ENCODE results near the gene KIF5A.

The KIF5A gene

DNA sequence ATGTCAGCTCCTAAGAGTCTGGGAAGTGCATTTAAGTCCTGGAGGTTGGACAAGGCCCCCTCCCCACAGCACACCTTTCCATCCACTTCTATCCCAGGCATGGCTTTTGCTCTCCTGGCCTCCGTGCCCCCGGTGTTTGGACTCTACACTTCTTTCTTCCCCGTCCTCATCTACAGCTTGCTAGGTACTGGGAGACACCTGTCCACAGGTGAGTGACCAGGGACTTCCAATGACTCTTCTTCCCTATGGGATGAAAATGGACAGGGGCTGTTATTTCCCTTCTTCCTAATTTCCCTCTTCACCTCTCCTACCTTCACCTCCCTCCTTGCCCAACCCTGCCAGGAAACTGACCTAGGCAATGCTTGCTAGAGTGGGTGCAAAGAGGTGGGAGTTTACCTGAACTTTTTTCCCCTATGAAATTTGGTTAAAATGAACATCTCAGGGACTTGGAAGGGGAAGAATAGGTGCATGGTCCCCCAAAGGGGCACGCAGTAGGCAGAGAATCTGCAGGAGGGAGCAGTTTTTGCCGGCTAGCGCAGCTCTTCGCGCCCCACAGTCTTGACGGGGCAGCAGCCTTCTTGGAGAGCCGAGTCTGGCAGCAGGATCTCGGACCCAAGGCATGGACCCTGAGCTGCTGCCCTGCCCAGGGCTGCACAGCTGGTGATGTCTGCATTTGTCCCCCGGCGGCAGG is 70.5 kb downstream of the KIF5A start:
- no peak for DNase-seq (ENCODE audit: low read depth)

DNA sequence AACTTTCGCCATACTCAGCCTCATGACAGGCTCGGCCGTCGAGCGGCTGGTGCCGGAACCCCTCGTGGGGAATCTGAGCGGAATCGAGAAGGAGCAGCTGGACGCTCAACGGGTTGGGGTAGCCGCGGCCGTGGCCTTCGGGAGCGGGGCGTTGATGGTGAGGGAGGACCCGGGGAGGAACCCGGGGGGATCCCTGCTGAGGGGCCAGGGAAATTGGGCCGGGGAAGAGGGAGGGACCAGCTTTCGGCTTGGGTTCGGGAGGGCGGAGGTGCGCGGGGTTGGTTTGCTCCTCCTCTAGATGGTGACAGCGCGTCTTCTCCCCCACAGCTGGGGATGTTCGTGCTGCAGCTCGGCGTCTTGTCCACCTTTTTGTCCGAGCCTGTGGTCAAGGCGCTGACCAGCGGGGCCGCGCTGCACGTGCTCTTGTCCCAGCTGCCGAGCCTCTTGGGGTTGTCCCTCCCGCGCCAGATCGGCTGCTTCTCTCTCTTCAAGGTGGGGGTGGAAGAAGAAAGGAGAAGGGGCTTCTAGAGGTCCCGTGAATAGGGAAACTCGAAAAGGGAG is 71.2 kb downstream of the KIF5A start:
- DNase-seq (ENCODE audit: low read depth), result no peak

GRCh38 chr12:57621497-57622292 is 71.9 kb downstream of the KIF5A start:
- DNase-seq (ENCODE audit: low read depth), result no peak

- DNase-seq (ENCODE audit: low read depth), result no peak
These were observed 72.7 kb downstream of the KIF5A start for GRCh38 chr12:57622293-57623245.

- DNase-seq (ENCODE audit: low read depth), result no peak
These were observed 73.5 kb downstream of the KIF5A start for GRCh38 chr12:57623385-57623784.

DNA sequence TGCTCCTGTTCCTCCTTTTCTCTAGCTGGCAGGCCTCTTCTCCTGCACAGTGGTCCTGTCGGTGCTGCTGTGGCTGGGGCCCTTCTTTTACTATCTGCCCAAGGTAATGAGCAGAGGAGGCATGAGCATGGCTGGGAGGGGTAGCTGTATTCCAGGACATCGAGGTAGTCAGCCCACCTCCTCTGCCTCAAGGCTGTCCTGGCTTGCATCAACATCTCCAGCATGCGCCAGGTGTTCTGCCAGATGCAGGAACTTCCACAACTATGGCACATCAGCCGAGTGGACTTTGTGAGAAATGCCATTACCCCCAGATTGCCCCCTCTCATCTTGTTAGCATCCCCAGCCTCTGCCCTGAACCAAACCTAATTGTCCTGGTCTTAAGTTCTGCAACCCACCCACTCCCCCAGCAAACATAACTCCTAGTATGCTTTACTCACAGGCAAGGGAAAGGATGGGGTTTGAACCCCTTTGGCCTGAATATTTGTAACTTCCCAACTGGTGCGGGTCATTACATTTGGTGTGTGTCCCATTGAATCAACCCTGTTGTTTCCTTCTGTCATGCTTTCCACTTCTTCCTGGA is 74.1 kb downstream of the KIF5A start:
- no peak for DNase-seq (ENCODE audit: low read depth)

DNA sequence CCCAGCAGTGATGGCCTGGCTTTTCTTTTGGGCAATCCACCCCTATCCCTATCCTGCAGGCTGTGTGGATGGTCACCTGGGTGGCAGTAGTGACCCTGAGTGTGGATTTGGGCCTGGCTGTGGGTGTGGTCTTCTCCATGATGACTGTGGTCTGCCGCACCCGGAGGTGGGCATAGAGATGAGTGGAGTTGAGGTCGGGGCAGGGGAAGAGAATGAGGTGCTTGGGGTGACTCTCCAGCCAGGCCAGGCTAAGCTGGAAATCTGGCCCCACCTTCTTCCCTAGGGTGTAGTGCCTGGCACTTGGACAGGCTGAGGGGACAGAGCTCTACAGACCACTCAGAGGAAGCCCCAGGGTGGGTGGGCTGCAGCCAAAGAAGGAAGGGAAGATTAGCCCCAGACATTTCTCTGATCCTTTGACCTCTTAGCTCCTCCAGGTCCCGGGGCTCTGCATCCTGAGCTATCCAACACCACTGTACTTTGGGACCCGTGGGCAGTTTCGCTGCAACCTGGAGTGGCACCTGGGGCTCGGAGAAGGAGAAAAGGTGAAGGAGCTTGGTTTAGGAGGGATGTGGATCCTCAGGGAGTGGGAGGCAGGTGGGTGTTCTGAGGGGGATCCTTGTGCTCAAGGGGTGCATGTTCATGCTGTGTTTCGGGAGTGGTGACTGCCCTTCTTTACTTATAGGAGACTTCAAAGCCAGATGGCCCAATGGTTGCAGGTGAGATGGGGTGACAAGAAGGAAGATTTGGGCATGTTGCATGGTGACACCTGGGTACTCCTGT is 74.8 kb downstream of the KIF5A start:
- DNase-seq (ENCODE audit: low read depth), result no peak

DNA sequence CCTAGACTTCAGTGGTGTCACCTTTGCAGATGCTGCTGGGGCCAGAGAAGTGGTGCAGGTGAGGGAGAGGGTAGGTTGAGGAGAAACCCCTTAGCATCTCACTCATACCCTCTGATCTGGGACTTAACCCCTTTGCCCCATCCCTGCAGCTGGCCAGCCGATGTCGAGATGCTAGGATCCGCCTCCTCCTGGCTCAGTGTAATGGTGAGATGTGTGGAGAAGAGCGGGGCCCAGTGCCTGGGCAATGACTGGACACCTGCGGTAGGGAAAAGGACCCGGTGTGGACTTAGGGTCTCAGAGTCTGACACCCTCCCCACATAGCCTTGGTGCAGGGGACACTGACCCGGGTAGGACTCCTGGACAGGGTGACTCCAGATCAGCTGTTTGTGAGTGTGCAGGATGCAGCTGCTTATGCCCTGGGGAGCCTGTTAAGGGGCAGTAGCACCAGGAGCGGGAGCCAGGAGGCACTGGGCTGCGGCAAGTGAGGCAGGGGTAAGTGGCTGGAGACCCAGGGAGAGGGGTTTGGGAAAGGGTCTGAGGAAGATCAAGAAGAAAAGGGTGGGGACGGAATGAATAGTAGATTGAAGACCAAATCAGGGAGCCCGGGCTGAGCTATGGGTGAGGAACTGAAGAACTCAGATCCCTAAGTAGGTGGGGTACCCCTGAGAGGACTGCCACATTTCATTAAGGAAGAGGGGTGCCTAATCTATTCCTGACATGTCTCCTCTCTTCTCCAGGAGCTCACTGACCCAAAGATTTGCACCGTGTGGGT is 75.6 kb downstream of the KIF5A start:
- no peak for DNase-seq (ENCODE audit: low read depth)

DNA sequence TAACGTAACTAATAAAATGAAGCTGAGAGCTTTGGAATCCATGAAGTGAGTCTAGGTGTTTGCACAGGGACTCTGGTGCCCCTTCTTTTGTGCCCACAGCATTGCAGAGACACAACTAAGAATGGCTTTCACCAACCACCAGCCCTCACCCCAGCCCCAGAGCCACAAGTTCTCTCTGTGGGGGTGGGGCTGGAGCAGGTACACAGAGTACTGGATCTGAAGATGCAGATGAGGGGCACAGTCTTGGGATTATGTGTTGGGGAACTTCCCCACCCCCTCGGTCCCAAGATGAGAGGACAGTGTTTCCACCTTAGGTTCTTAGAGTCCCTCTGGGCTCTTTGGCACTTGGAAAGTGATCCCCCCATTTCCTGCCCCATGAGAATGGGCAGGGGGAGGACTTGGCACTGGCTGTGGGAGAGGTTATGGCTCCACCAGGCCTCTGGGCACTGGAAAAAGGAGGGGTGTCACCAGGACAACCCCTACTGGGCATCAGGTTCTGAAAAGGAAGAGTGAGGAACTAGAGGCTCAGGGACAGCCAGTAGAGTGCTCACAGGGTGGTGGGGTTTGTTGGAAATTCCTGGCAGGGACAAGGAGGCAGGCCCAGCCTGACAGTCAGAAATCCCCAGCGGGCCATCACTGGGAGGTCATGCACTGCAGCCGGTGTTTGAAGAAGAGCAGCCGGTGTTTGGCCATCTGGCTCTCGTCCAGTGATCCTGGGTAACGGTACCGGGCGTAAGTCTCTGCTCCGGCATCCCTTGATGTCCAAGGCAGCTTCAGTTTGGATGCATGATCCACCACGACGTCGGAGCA is 76.5 kb downstream of the KIF5A start:
- no peak for DNase-seq (ENCODE audit: low read depth)

DNA sequence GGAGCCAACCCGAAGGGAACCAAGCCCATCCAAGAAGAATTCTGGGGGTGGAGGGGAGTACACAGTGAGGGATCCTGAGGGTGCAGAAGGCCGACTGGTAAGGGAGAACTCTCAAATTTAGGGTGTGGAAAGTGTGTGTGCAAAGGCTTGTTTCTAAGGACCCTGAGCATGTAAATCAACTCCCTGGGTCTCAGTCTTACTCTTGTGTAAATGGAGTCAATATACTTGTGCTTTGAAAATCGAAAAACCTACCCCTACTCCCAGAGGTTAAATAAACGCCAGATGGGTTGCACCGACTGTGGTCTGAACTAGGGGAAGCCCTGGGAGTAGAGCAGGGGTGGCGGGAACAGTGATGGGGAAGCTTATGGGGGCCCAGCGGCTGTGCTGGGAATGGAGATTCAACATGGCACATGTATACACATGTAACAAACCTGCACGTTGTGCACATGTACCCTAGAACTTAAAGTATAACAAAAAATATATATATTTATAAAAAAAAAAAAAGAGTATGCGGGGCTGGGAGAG is 77.1 kb downstream of the KIF5A start:
- DNase-seq (ENCODE audit: low read depth), result no peak

GRCh38 chr12:57627501-57628279 is 77.8 kb downstream of the KIF5A start:
- no peak for DNase-seq (ENCODE audit: low read depth)

DNA sequence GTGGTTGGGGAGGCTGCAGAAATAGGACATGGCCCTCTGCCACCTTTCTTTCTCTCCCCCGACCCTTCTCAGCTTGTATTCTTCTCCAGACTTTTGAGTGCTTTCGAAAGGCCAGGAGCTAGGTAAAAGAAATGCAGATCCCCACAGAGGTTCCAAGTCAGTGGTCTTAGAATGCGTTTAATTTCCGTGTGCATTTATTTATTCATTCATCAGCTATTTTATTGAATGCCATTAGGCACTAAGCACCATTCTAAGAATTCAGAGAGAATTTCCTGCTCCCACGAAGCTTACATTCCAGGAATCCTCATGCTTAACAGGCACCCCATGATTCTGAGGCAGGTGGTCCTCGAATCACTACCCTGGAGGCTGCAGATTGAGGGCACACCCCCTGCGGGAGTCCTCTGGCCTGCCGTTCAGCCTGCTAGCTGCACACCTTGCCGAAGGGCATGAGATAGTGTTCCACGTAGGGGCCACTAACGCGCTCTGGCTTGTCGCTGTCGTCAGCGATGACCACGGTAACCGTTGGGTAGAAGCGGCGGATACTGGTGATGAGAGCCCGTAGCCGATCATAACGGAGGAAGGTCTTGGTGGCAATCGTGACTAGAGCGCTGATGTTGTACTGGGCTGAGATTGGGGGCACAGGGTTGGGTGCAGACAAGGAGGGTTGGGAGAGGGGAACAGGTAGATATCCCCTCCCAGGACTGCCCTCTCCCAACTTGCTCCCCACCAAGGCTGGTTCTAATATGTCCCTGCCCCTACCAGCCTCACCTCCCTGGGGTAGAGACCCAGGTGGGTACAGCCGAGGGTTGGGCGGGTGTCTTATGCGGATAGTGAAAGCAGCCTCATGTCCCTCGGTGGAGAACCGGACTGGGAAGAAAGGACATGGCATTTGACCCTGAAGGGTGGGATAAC is 78.7 kb downstream of the KIF5A start:
- no peak for DNase-seq (ENCODE audit: low read depth)

DNA sequence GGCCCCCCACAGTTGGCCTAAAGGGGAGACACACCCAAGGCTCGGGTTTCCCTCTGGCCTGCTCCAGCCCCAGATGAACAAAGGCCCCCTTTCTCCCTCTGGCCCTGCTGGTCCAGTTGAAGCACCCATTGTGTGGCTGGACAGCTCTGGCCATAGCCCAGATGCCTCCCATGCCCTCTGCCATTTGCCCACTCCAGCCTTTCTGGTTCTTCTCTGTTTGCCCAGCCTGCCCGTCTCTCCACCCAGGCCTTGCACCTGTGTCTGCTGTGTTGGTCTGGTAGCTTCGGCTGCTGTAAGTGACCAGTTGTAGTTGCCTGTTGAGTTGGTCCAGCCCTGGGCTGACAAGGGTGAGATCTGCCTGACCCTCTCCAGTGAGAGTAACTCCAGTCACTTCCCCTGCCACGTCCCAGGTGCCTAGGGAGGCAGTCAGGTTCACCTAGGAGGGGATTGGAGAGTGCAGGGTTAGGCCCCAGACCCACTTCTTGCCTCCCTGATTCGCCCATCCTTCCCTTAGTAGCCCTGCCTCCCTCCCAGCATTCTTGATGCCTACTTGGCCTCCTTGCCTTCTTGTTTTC is 80.1 kb downstream of the KIF5A start:
- no peak for DNase-seq (ENCODE audit: low read depth)

DNA sequence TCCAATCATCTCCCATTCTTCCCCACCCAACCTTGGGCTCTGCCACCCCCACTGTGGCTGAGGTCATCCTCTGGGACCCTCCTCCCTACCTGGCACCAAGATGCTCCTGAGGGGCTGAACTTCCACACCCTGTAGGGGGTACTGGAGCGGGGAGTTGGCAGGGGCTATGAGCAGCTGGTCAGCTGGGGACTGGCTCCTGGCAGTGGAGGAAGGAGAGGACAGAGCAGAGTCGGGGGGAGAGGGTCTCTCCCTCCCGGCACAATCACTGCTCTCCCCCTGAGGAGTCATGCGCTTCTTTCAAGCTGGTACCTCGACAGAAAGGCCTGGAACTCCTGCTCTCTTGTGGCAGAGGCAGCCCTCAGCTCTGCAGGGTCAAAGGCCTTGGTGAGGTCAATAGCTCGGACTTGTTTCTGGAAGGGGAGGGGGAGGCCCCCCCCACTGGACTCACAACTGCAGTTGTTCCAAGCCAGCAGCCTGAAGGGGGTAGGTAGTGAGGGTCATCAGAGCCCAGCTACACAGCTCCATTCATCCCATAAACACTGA is 81.1 kb downstream of the KIF5A start:
- no peak for DNase-seq (ENCODE audit: low read depth)

- DNase-seq (ENCODE audit: low read depth), result no peak
These were observed 81.8 kb downstream of the KIF5A start for GRCh38 chr12:57631566-57632072.
